Transverse colon (tissue), 4 donors: Measurements from ENCODE around the gene USO1.

Experiments
- EP300 ChIP-seq: sonication (generic); formaldehyde crosslinking; IDR thresholded peaks from one replicate; pipeline ENCODE4 v1.6.1; 2017; ENCODE audit warnings: antibody characterized with exemption, low read depth
- POLR2A ChIP-seq: fragments of 450-650 bp; IDR thresholded peaks from one replicate; pipeline ENCODE4 v1.6.1; 2016; ENCODE audit warnings: antibody characterized with exemption, mild to moderate bottlenecking, moderate library complexity
- POLR2AphosphoS5 ChIP-seq, 3 donors: sonication (generic); formaldehyde crosslinking; IDR thresholded peaks; one replicate each; pipeline ENCODE4 v1.6.1; 2016; ENCODE audit warnings: antibody characterized with exemption in 3 of 3
- TF ChIP-seq, protein P1 (sequence below), 5 experiments: fragments of 200-600 bp in 3 of 5; fragments of 450-650 bp in 2 of 5; sonication (generic) in 3 of 5; IDR thresholded peaks; 1 replicate in 2 of 5; 2 replicates in 3 of 5; pipeline ENCODE4 v1.5.1; 2016 to 2017; ENCODE audit warnings: antibody characterized with exemption in 5 of 5, inconsistent platforms in 3 of 5, mild to moderate bottlenecking in 2 of 5, moderate library complexity in 1 of 5

DNA sequence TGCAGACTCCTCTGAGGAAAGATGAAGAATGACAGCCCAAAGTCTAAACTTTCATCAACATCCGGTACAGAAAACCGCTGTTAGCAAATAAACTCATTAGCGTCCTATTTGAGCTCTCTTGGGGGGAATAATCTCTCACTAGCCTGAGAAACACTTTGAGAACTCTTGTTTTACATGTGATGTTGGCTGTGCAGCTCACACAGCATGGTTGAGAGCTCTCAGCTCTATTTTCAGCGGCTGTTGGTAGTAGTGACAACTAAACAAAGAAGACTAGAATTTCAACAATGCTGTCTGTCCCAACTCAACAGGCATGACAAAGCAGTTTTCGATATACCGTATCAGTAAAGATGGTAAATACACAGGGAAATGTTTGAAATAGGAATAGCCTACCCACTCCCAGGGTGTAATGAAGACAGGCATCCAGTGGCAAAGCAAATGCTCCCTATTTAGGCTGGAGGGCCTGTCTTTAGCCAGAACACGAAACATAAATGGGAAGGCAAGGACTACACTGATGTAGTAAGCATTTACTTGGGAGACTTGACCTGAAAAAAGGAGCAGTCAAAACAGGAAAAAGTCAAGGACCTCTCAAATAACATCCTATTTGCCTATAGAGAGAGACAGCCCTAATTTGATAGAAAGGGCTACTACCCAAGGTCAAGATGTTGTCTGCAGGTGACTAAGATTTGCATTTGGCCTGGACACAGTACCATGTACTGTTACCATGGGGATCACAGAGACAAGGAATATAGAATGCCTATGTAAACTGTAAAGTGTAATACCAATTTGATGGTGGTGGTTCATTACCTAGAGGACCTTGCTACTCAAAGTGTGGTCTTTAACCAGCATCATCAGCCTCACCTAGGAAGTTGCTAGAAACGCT, 117.5 kb downstream of the USO1 start:
- TF ChIP-seq, protein P1, sequence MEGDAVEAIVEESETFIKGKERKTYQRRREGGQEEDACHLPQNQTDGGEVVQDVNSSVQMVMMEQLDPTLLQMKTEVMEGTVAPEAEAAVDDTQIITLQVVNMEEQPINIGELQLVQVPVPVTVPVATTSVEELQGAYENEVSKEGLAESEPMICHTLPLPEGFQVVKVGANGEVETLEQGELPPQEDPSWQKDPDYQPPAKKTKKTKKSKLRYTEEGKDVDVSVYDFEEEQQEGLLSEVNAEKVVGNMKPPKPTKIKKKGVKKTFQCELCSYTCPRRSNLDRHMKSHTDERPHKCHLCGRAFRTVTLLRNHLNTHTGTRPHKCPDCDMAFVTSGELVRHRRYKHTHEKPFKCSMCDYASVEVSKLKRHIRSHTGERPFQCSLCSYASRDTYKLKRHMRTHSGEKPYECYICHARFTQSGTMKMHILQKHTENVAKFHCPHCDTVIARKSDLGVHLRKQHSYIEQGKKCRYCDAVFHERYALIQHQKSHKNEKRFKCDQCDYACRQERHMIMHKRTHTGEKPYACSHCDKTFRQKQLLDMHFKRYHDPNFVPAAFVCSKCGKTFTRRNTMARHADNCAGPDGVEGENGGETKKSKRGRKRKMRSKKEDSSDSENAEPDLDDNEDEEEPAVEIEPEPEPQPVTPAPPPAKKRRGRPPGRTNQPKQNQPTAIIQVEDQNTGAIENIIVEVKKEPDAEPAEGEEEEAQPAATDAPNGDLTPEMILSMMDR (IDR thresholded peaks at IDR 0.05): no peak
- TF ChIP-seq POLR2AphosphoS5 (IDR thresholded peaks at IDR 0.05) (no peak), POLR2A (no peak), EP300 (no peak)
